Measurements from ENCODE around the gene SCGB1A1. TPM values are rescaled to one million over a fixed set of nuclear protein-coding genes. Genes with fewer than 3 reads are reported as not detected.

SCGB1A1 gene
- total and polyA plus RNA-seq, 5 donors from 2014 or later = not detected

DNA sequence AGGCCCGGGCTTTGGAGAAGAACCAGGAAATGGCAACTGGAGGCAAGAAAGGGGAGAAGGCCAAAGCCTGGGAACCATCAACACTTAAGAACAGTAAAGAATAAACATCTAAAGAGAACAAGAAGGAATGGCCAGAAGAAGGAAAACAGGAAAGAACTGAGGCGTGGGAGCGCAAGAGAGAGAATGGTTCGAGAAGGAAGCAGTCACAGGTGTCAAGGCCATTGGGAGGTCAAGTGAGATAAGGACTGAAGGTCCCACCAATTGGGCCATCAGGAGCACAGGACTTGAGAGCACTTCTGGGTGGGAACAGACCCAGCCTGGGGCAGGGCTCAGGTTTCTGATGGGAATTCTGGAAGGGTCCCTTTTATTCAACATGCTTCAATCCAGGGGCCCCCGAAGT, 697 bp upstream of the SCGB1A1 start:
- Mint-ChIP-seq H3K4me1 (peaks cover 0 to 5% (median 0%) of the 10 kb centered on the region in 4 donors), H3K27me3 (no peaks in the 10 kb centered on the region), H3K4me3 (peak overlapping the region in 1 of 4 donors; percentile 24), H3K36me3 (no peaks in the 10 kb centered on the region), H3K27ac (peak overlapping the region in 1 of 3 donors; percentile 4), H3K9me3 (peaks cover 0 to 2% (median 0%) of the 10 kb centered on the region in 7 donors)
- DNase-seq = no peak
- Histone ChIP-seq H3K4me3 (ENCODE audit: low read depth, low read length) (no peak overlapping the region), H3K27ac (ENCODE audit: insufficient read depth, low read length, poor library complexity, severe bottlenecking) (no peak overlapping the region), H3K27me3 (ENCODE audit: control insufficient read depth, insufficient read depth, low read length) (no peaks in the 10 kb centered on the region), H3K36me3 (ENCODE audit: control insufficient read depth, insufficient read depth, low read length) (no peaks in the 10 kb centered on the region), H3K9me3 (ENCODE audit: control insufficient read depth in 2 of 2, low read length in 2 of 2) (no peaks in the 10 kb centered on the region), H3K4me1 (ENCODE audit: control insufficient read depth, insufficient read depth, low read length, poor library complexity, severe bottlenecking) (no peaks in the 10 kb centered on the region)
- ATAC-seq (ENCODE audit: low read depth in 2 of 2) = no peak

DNA sequence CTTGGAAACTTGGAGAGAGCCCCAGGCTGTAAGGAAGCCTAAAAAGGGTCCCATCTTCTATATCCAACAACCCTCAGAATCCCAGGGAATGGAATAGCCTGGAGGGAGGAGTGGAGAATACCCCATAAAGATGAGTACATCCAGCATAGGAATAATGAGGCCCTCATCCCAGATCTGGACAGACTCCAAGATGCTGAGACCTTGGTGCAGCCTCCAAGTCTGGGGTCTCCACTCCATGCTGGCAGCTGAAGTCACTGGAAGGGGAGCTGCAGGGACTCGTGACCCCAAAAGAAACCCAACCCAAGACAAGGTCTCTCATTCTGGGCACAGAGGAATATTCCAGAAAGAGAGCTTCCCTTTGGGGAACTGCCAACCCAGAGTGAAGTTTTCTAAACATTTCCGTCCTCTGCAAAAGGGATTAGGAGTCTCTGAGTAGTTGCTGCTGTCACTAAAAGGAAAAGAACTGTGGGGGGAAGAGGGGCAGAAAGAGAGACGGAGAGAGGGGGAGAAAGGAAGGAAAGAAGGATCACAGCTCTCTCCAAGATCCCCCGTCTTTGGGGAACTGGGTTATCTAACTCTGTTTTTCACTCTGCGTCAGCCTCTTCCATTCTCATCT, 589 bp downstream of the SCGB1A1 start:
- Mint-ChIP-seq H3K9me3 (peaks cover 0 to 2% (median 0%) of the 10 kb centered on the region in 7 donors), H3K36me3 (no peaks in the 10 kb centered on the region), H3K4me3 (no peak overlapping the region), H3K4me1 (peaks cover 0 to 9% (median under 1%) of the 10 kb centered on the region in 4 donors), H3K27me3 (peaks cover 6% of the 10 kb centered on the region), H3K27ac (peak overlapping the region in 1 of 3 donors; percentile 78)
- Histone ChIP-seq H3K4me3 (ENCODE audit: low read depth, low read length) (no peak overlapping the region), H3K36me3 (ENCODE audit: control insufficient read depth, insufficient read depth, low read length) (no peaks in the 10 kb centered on the region), H3K4me1 (ENCODE audit: control insufficient read depth, insufficient read depth, low read length, poor library complexity, severe bottlenecking) (no peaks in the 10 kb centered on the region), H3K27ac (ENCODE audit: insufficient read depth, low read length, poor library complexity, severe bottlenecking) (no peak overlapping the region), H3K9me3 (ENCODE audit: control insufficient read depth in 2 of 2, low read length in 2 of 2) (no peaks in the 10 kb centered on the region), H3K27me3 (ENCODE audit: control insufficient read depth, insufficient read depth, low read length) (no peaks in the 10 kb centered on the region)
- ATAC-seq (ENCODE audit: low read depth in 2 of 2) = no peak
- no peak for DNase-seq

DNA sequence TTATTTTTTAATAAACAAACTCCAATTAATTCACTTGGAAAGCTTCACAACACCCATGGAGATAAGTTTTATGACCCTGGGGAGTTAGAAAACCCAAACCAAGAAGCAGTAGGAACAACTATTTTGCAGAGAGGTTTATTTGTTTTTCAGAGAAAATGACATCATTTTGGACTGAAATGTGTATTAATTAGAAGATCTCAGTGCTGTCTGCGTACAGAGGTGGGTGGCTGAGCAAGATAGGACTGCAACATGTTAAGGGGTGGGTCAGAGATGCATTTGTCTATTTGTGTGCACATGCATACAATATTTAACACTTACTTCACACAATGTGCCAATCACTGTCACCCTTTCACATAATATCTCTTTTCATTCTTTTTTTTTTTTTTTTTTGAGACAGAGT, 1.1 kb downstream of the SCGB1A1 start:
- peaks cover 0 to 2% (median 0%) of the 10 kb centered on the region in 7 donors for H3K9me3 Mint-ChIP-seq
- Histone ChIP-seq H3K4me1 (ENCODE audit: control insufficient read depth, insufficient read depth, low read length, poor library complexity, severe bottlenecking) (no peaks in the 10 kb centered on the region), H3K36me3 (ENCODE audit: control insufficient read depth, insufficient read depth, low read length) (no peaks in the 10 kb centered on the region), H3K9me3 (ENCODE audit: control insufficient read depth in 2 of 2, low read length in 2 of 2) (no peaks in the 10 kb centered on the region), H3K27ac (ENCODE audit: insufficient read depth, low read length, poor library complexity, severe bottlenecking) (no peak overlapping the region), H3K27me3 (ENCODE audit: control insufficient read depth, insufficient read depth, low read length) (no peaks in the 10 kb centered on the region), H3K4me3 (ENCODE audit: low read depth, low read length) (no peak overlapping the region)
- DNase-seq = no peak
- H3K27me3 Mint-ChIP-seq = peaks cover 6% of the 10 kb centered on the region
- H3K4me3 Mint-ChIP-seq = no peak overlapping the region
- ATAC-seq (ENCODE audit: low read depth in 2 of 2) = no peak
- no peak overlapping the region for H3K27ac Mint-ChIP-seq
- H3K36me3 Mint-ChIP-seq = no peaks in the 10 kb centered on the region
- peaks cover 0 to 14% (median 3%) of the 10 kb centered on the region in 4 donors for H3K4me1 Mint-ChIP-seq

DNA sequence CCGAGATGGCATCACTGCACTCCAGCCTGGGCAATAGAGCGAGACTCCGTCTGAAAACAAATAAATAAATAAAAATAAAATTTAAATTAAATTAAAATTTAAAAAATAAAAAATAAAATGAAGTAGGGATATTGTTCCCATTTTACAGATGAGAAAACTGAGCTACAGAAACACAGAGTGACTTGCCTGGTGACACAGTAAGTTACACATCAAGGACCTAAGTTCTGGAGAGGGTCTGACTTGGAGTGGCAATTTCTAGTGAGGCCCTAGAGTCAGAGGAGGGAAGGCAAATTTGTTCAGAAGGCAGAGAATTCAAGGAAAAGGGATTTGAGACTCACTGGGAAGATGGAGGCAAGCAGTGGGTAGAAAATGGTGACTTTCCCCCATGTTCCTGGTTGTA, 2.0 kb downstream of the SCGB1A1 start:
- Mint-ChIP-seq H3K27ac (no peak overlapping the region), H3K4me3 (no peak overlapping the region), H3K27me3 (peaks cover 6% of the 10 kb centered on the region), H3K36me3 (no peaks in the 10 kb centered on the region), H3K4me1 (peaks cover 0 to 18% (median 6%) of the 10 kb centered on the region in 4 donors), H3K9me3 (peaks cover 0 to 2% (median 0%) of the 10 kb centered on the region in 7 donors)
- DNase-seq (no peak), ATAC-seq (ENCODE audit: low read depth in 2 of 2) (no peak)
- Histone ChIP-seq H3K36me3 (ENCODE audit: control insufficient read depth, insufficient read depth, low read length) (no peaks in the 10 kb centered on the region), H3K4me3 (ENCODE audit: low read depth, low read length) (no peak overlapping the region), H3K9me3 (ENCODE audit: control insufficient read depth in 2 of 2, low read length in 2 of 2) (no peaks in the 10 kb centered on the region), H3K27ac (ENCODE audit: insufficient read depth, low read length, poor library complexity, severe bottlenecking) (no peak overlapping the region), H3K4me1 (ENCODE audit: control insufficient read depth, insufficient read depth, low read length, poor library complexity, severe bottlenecking) (no peaks in the 10 kb centered on the region), H3K27me3 (ENCODE audit: control insufficient read depth, insufficient read depth, low read length) (no peaks in the 10 kb centered on the region)

DNA sequence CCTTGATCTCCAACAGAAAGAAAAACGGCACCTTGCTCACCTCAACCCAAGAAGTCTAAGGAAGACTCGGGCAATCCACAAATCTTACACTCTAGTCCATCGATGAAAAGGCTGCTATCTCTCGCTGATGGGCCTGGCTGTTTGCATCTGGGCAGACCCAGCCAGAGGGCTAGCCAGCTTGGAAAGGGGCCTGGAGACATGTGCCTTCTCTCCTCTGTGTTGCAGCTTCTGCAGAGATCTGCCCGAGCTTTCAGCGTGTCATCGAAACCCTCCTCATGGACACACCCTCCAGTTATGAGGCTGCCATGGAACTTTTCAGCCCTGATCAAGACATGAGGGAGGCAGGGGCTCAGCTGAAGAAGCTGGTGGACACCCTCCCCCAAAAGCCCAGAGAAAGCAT, 3.2 kb downstream of the SCGB1A1 start:
- Mint-ChIP-seq H3K4me1 (peaks cover 0 to 29% (median 13%) of the 10 kb centered on the region in 4 donors), H3K36me3 (no peaks in the 10 kb centered on the region), H3K27ac (no peak overlapping the region), H3K9me3 (no peaks in the 10 kb centered on the region), H3K4me3 (no peak overlapping the region), H3K27me3 (peaks cover 6% of the 10 kb centered on the region)
- Histone ChIP-seq H3K4me1 (ENCODE audit: control insufficient read depth, insufficient read depth, low read length, poor library complexity, severe bottlenecking) (peaks cover 11% of the 10 kb centered on the region), H3K4me3 (ENCODE audit: low read depth, low read length) (no peak overlapping the region), H3K27me3 (ENCODE audit: control insufficient read depth, insufficient read depth, low read length) (no peaks in the 10 kb centered on the region), H3K27ac (ENCODE audit: insufficient read depth, low read length, poor library complexity, severe bottlenecking) (no peak overlapping the region), H3K36me3 (ENCODE audit: control insufficient read depth, insufficient read depth, low read length) (no peaks in the 10 kb centered on the region), H3K9me3 (ENCODE audit: control insufficient read depth in 2 of 2, low read length in 2 of 2) (no peaks in the 10 kb centered on the region)
- DNase-seq (no peak), ATAC-seq (ENCODE audit: low read depth in 2 of 2) (no peak)

DNA sequence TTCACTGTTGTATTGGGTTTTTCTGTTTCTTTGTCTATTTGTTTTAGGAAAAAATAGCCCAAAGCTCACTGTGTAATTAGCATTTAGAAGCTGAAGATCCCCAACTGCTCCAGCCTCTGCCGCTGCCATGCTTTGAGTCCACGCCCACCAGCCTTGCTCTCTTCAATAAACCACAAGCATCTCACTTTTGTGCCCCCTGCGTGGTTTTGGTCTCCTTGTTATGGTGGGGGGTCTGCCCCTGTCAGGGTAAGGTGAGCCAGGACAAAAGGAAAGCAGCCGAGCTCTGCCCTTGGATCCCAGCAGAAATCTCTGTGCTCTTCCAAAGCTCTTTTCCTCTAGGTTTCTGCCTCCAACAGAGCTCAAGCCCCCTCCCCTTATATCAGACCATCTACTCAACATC, 4.2 kb downstream of the SCGB1A1 start:
- H3K27ac ChIP-seq (ENCODE audit: insufficient read depth, low read length, poor library complexity, severe bottlenecking) = no peak overlapping the region
- H3K27me3 ChIP-seq (ENCODE audit: control insufficient read depth, insufficient read depth, low read length) = no peaks in the 10 kb centered on the region
- no peak for ATAC-seq (ENCODE audit: low read depth in 2 of 2)
- Mint-ChIP-seq H3K4me3 (no peak overlapping the region), H3K36me3 (no peaks in the 10 kb centered on the region), H3K4me1 (peaks cover 6 to 38% (median 20%) of the 10 kb centered on the region in 4 donors), H3K9me3 (no peaks in the 10 kb centered on the region), H3K27me3 (peaks cover 6% of the 10 kb centered on the region), H3K27ac (peak overlapping the region in 1 of 3 donors; percentile 6)
- H3K36me3 ChIP-seq (ENCODE audit: control insufficient read depth, insufficient read depth, low read length) = no peaks in the 10 kb centered on the region
- H3K9me3 ChIP-seq (ENCODE audit: control insufficient read depth in 2 of 2, low read length in 2 of 2) = no peaks in the 10 kb centered on the region
- DNase-seq = no peak
- H3K4me1 ChIP-seq (ENCODE audit: control insufficient read depth, insufficient read depth, low read length, poor library complexity, severe bottlenecking) = peaks cover 20% of the 10 kb centered on the region
- H3K4me3 ChIP-seq (ENCODE audit: low read depth, low read length) = no peak overlapping the region

DNA sequence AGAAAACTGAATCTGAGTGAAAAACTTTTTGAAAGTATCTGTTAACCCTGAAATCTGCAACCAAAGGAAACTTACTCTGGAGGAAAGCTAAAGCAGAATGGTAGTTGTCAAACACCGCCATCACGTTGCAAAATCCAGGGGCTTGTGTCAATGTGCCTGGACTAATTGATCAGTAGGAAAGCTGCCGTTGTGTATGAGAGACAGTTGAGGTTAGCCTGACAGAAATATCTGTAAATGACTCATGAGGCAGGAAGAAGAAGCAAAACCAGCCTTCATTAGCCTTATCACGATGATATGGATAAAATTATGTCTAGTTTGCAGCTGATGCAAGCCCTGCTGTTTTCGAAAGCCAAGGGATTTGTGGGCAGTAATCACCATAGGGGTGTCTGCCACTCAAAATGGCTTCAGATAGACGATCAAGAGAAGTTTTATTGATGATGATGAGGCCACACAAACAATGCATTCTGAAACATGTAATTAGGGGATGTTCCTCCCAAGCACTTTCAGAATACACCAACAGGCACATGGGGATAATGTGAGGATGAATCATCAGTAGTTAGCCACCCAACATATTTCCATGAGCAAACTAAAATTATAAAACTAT, 8.9 kb downstream of the SCGB1A1 start:
- DNase-seq (peak in 1 of 3 donors; percentile 54), ATAC-seq (ENCODE audit: low read depth in 2 of 2) (peak in 1 of 2 donors; percentile 24)
- H3K4me3 Mint-ChIP-seq = peak overlapping the region; percentile 40 to 72 (median 55)
- H3K27ac Mint-ChIP-seq = peak overlapping the region; percentile 60 to 93 (median 93)
- peaks cover 4% of the 10 kb centered on the region for H3K36me3 Mint-ChIP-seq
- H3K4me3 ChIP-seq (ENCODE audit: low read depth, low read length) = peak overlapping the region; percentile 31
- no peaks in the 10 kb centered on the region for H3K9me3 ChIP-seq (ENCODE audit: control insufficient read depth in 2 of 2, low read length in 2 of 2)
- H3K27ac ChIP-seq (ENCODE audit: insufficient read depth, low read length, poor library complexity, severe bottlenecking) = peak overlapping the region; percentile 41
- H3K9me3 Mint-ChIP-seq = no peaks in the 10 kb centered on the region
- H3K4me1 ChIP-seq (ENCODE audit: control insufficient read depth, insufficient read depth, low read length, poor library complexity, severe bottlenecking) = peaks cover 21% of the 10 kb centered on the region
- peaks cover 6 to 47% (median 26%) of the 10 kb centered on the region in 4 donors for H3K4me1 Mint-ChIP-seq
- no peaks in the 10 kb centered on the region for H3K36me3 ChIP-seq (ENCODE audit: control insufficient read depth, insufficient read depth, low read length)
- peaks cover 6% of the 10 kb centered on the region for H3K27me3 Mint-ChIP-seq
- H3K27me3 ChIP-seq (ENCODE audit: control insufficient read depth, insufficient read depth, low read length) = no peaks in the 10 kb centered on the region

Measured in CD4-positive, CD25-positive, alpha-beta regulatory T cell (primary cell).